H9 (cell line): ENCODE results near the gene FLT1. TPM values are rescaled to one million over a fixed set of nuclear protein-coding genes. Genes with fewer than 3 reads are reported as not detected.

Experiments used
- DNase-seq: peaks from one replicate; pipeline ENCODE4 v3.0.0-alpha.2; 2017
- H2AFZ ChIP-seq: one replicate; pipeline ENCODE4 v1.6.1; 2013; ENCODE audit warnings: mild to moderate bottlenecking, low read length, control low read depth, moderate library complexity
- H2AK5ac ChIP-seq: 2 replicates; pipeline ENCODE4 v1.6.1; 2013; ENCODE audit warnings: low read length, control low read depth, mixed read lengths; ENCODE audit not compliant: insufficient read length
- H2BK120ac ChIP-seq: one replicate; pipeline ENCODE4 v1.6.1; 2013; ENCODE audit warnings: low read depth, mild to moderate bottlenecking, low read length, control low read depth, inconsistent platforms; ENCODE audit not compliant: poor library complexity, severe bottlenecking
- H2BK12ac ChIP-seq: 2 replicates; pipeline ENCODE4 v1.6.1; 2013; ENCODE audit warnings: low read length, control low read depth, mixed read lengths, low read depth; ENCODE audit not compliant: insufficient read length
- H2BK15ac ChIP-seq: 2 replicates; pipeline ENCODE4 v1.6.1; 2013; ENCODE audit warnings: low read depth, low read length, control low read depth
- H2BK20ac ChIP-seq: one replicate; pipeline ENCODE4 v1.6.1; 2013; ENCODE audit warnings: low read depth, mild to moderate bottlenecking, low read length, control low read depth, inconsistent platforms; ENCODE audit not compliant: poor library complexity, severe bottlenecking
- H2BK5ac ChIP-seq: 2 replicates; pipeline ENCODE4 v1.6.1; 2013; ENCODE audit warnings: low read length, control low read depth, mixed read lengths; ENCODE audit not compliant: insufficient read length
- H3K14ac ChIP-seq: 2 replicates; pipeline ENCODE4 v1.6.1; 2013; ENCODE audit warnings: low read length, control low read depth; ENCODE audit not compliant: insufficient read depth
- H3K18ac ChIP-seq: 2 replicates; pipeline ENCODE4 v1.6.1; 2013; ENCODE audit warnings: low read depth, mild to moderate bottlenecking, mixed read lengths, low read length, control low read depth; ENCODE audit not compliant: insufficient read length
- H3K23ac ChIP-seq: 2 replicates; pipeline ENCODE4 v1.6.1; 2013; ENCODE audit warnings: low read length, control low read depth, mixed read lengths, low read depth; ENCODE audit not compliant: insufficient read length
- H3K23me2 ChIP-seq: 2 replicates; pipeline ENCODE4 v1.6.1; 2013; ENCODE audit warnings: low read depth, mild to moderate bottlenecking, mixed read lengths, low read length, control low read depth; ENCODE audit not compliant: insufficient read length, poor library complexity, severe bottlenecking
- H3K27ac ChIP-seq: 2 replicates; pipeline ENCODE4 v1.5.1; 2013; ENCODE audit warnings: low read length, control low read depth, mixed read lengths, low read depth; ENCODE audit not compliant: insufficient read length
- H3K27me3 ChIP-seq: 2 replicates; pipeline ENCODE4 v1.6.1; 2013; ENCODE audit warnings: low read length, control low read depth, inconsistent platforms; ENCODE audit not compliant: insufficient read depth
- H3K4ac ChIP-seq: 2 replicates; pipeline ENCODE4 v1.6.1; 2013; ENCODE audit warnings: low read depth, mild to moderate bottlenecking, control low read depth, inconsistent platforms, low read length, moderate library complexity
- H3K4me1 ChIP-seq: 2 replicates; pipeline ENCODE4 v1.6.1; 2013; ENCODE audit warnings: low read length, control low read depth, inconsistent platforms; ENCODE audit not compliant: insufficient read depth
- H3K4me2 ChIP-seq: 2 replicates; pipeline ENCODE4 v1.6.1; 2013; ENCODE audit warnings: low read length, control low read depth, mixed read lengths; ENCODE audit not compliant: insufficient read length, insufficient read depth
- H3K56ac ChIP-seq: 2 replicates; pipeline ENCODE4 v1.6.1; 2013; ENCODE audit warnings: low read depth, mild to moderate bottlenecking, mixed read lengths, low read length, control low read depth; ENCODE audit not compliant: insufficient read length
- H3K79me1 ChIP-seq: 2 replicates; pipeline ENCODE4 v1.6.1; 2013; ENCODE audit warnings: low read depth, mild to moderate bottlenecking, moderate library complexity, low read length, control low read depth, inconsistent platforms; ENCODE audit not compliant: insufficient read depth, poor library complexity, severe bottlenecking
- H3K79me2 ChIP-seq: 2 replicates; pipeline ENCODE4 v1.6.1; 2013; ENCODE audit warnings: low read length, control low read depth, inconsistent platforms; ENCODE audit not compliant: insufficient read depth
- H3K9ac ChIP-seq: 2 replicates; pipeline ENCODE4 v1.6.1; 2013; ENCODE audit warnings: low read length, control low read depth, mixed read lengths; ENCODE audit not compliant: insufficient read length; ENCODE audit errors: extremely low read depth
- H3K9me3 ChIP-seq: one replicate; pipeline ENCODE4 v1.6.1; 2013; ENCODE audit warnings: low read depth, low read length, inconsistent platforms; ENCODE audit not compliant: control insufficient read depth
- H3T11ph ChIP-seq: one replicate; pipeline ENCODE4 v1.6.1; 2013; ENCODE audit warnings: mild to moderate bottlenecking, low read length, control low read depth, inconsistent platforms
- H4K20me1 ChIP-seq: one replicate; pipeline ENCODE4 v1.6.1; 2013; ENCODE audit not compliant: control insufficient read depth, insufficient read length, insufficient read depth
- H4K5ac ChIP-seq: 2 replicates; pipeline ENCODE4 v1.6.1; 2013; ENCODE audit warnings: low read depth, mild to moderate bottlenecking, mixed read lengths, low read length, control low read depth; ENCODE audit not compliant: insufficient read length
- H4K8ac ChIP-seq: replicated peaks from 2 replicates; pipeline ENCODE4 v1.6.1; 2013; ENCODE audit warnings: low read length, control low read depth, mixed read lengths, low read depth; ENCODE audit not compliant: insufficient read length
- H4K91ac ChIP-seq: 2 replicates; pipeline ENCODE4 v1.6.1; 2013; ENCODE audit warnings: low read depth, mild to moderate bottlenecking, moderate library complexity, mixed read lengths, low read length, control low read depth; ENCODE audit not compliant: insufficient read length
- H3K27ac Mint-ChIP-seq, 3 experiments: 2 replicates in 2 of 3; 3 replicates in 1 of 3; pipeline ENCODE4 v1.8.0; 2020 to 2021; ENCODE audit warnings: mixed read lengths in 3 of 3, mild to moderate bottlenecking in 1 of 3, moderate library complexity in 1 of 3
- H3K27me3 Mint-ChIP-seq: 2 replicates; pipeline ENCODE4 v1.8.0; 2021; ENCODE audit warnings: low read depth, mild to moderate bottlenecking, moderate library complexity, mixed read lengths
- H3K36me3 Mint-ChIP-seq, 3 experiments: 2 replicates in 2 of 3; 3 replicates in 1 of 3; pipeline ENCODE4 v1.8.0; 2020 to 2021; ENCODE audit warnings: low read depth in 3 of 3, mixed read lengths in 3 of 3; ENCODE audit not compliant: insufficient read depth in 1 of 3
- H3K4me1 Mint-ChIP-seq, 2 experiments: 2 replicates each; pipeline ENCODE4 v1.8.0; 2020; ENCODE audit warnings: mixed read lengths in 2 of 2
- H3K4me3 Mint-ChIP-seq, 2 experiments: 2 replicates in 1 of 2; 3 replicates in 1 of 2; pipeline ENCODE4 v1.8.0; 2020 to 2021; ENCODE audit warnings: mild to moderate bottlenecking in 2 of 2, mixed read lengths in 2 of 2, moderate library complexity in 1 of 2
- H3K9me3 Mint-ChIP-seq, 2 experiments: 2 replicates in 1 of 2; 3 replicates in 1 of 2; pipeline ENCODE4 v1.8.0; 2020; ENCODE audit warnings: mild to moderate bottlenecking in 2 of 2, mixed read lengths in 2 of 2, moderate library complexity in 1 of 2
- WGBS: extraction: QIAGEN DNeasy Blood & Tissue Kit; methylation state at CpG from one replicate; pipeline ENCODE4 v1.1.7; 2013; ENCODE audit warnings: missing lambda C conversion rate, low lambda C conversion rate, mixed read lengths; ENCODE audit not compliant: insufficient read length; ENCODE audit errors: extremely low coverage; 5-methylcytosine and 5-hydroxymethylcytosine counted together
- total RNA-seq: library from RNA; stranded (reverse); gene quantifications from 2 replicates; pipeline ENCODE4 v1.2.1, GENCODE V29; 2021
- TF ChIP-seq, protein P1 (sequence below): fragments of 200-600 bp; sonication (generic); conservative IDR thresholded peaks from 3 replicates; pipeline ENCODE4 v1.8.0; 2021; ENCODE audit warnings: antibody characterized with exemption, mild to moderate bottlenecking

The FLT1 gene
- total RNA-seq, 1 experiment from 2014 or later = 84.1 TPM

DNA sequence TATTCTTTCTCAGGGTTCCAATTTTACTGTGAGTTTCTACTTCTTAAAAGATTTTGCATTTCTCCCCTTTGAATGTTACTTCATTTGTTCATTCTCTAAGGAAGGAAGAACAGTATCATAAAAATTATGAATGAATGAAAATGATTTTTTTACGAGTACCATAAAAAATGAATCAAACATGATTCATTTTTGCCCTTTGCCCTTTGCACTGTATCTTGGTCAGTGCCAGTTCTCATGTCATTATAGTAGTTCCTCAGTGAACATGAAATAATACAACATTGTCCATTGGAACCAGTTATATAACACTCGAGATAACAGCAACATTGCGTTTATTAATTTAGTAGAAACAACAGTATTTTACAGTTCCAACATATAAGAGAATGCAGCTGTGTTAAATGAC lies 28.8 kb downstream of the FLT1 start:
- Mint-ChIP-seq H3K27me3 (no peaks in the 10 kb centered on the region), H3K9me3 (no peaks in the 10 kb centered on the region; a peak in 1 of 5 replicates), H3K4me1 (peaks cover 22 to 29% of the 10 kb centered on the region in 2 experiments), H3K36me3 (peaks cover 51 to 83% (median 79%) of the 10 kb centered on the region in 3 experiments), H3K4me3 (no peak overlapping the region), H3K27ac (peak overlapping the region in 2 of 3 experiments; percentile 2 to 32; a peak in 2 of 7 replicates)
- H4K8ac ChIP-seq = no peak overlapping the region
- no peak overlapping the region for H2BK15ac ChIP-seq
- no peak overlapping the region for H2BK12ac ChIP-seq
- H3T11ph ChIP-seq = no peak overlapping the region
- H3K4ac ChIP-seq = no peak overlapping the region
- no peak overlapping the region for H3K14ac ChIP-seq
- no peak overlapping the region for H2AFZ ChIP-seq
- no peaks in the 10 kb centered on the region for H4K20me1 ChIP-seq
- H4K91ac ChIP-seq = no peak overlapping the region
- no peak overlapping the region for H4K5ac ChIP-seq
- no peak overlapping the region for H2AK5ac ChIP-seq
- no peak overlapping the region for H2BK20ac ChIP-seq
- no peaks in the 10 kb centered on the region for H3K9me3 ChIP-seq
- no peak overlapping the region for H2BK5ac ChIP-seq
- no peak overlapping the region for H3K9ac ChIP-seq
- H2BK120ac ChIP-seq = no peak overlapping the region
- H3K23ac ChIP-seq = no peak overlapping the region
- H3K4me2 ChIP-seq = no peak overlapping the region
- H3K4me1 ChIP-seq = peaks cover 5% of the 10 kb centered on the region
- H3K79me1 ChIP-seq = peaks cover 10% of the 10 kb centered on the region
- no CpG with 5 or more reads among the region's 3 CpGs for WGBS
- H3K56ac ChIP-seq = no peak overlapping the region
- DNase-seq = no peak
- no peak overlapping the region for H3K18ac ChIP-seq
- H3K79me2 ChIP-seq = peaks cover 5% of the 10 kb centered on the region
- TF ChIP-seq, protein P1, sequence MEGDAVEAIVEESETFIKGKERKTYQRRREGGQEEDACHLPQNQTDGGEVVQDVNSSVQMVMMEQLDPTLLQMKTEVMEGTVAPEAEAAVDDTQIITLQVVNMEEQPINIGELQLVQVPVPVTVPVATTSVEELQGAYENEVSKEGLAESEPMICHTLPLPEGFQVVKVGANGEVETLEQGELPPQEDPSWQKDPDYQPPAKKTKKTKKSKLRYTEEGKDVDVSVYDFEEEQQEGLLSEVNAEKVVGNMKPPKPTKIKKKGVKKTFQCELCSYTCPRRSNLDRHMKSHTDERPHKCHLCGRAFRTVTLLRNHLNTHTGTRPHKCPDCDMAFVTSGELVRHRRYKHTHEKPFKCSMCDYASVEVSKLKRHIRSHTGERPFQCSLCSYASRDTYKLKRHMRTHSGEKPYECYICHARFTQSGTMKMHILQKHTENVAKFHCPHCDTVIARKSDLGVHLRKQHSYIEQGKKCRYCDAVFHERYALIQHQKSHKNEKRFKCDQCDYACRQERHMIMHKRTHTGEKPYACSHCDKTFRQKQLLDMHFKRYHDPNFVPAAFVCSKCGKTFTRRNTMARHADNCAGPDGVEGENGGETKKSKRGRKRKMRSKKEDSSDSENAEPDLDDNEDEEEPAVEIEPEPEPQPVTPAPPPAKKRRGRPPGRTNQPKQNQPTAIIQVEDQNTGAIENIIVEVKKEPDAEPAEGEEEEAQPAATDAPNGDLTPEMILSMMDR = no peak
- no peaks in the 10 kb centered on the region for H3K27me3 ChIP-seq
- H3K27ac ChIP-seq = no peak overlapping the region
- H3K23me2 ChIP-seq = no peaks in the 10 kb centered on the region
